GM10248 (cell line): ENCODE data around the gene TMEM63C.

Source experiments
- CTCF ChIA-PET: fragments of 300-600 bp; sonication (Branson Sonifier 250); formaldehyde crosslinking; extraction: SDS; loops from one replicate; lab custom pipeline; 2021; ENCODE audit warnings: antibody characterized with exemption; lab: Yijun Ruan, JAX
- POLR2A ChIA-PET: fragments of 350-650 bp; sonication (Branson Sonifier 250); formaldehyde crosslinking; extraction: SDS; loops from one replicate; lab custom pipeline; 2020; ENCODE audit warnings: antibody characterized with exemption; lab: Yijun Ruan, JAX
- DNase-seq: peaks from one replicate; pipeline ENCODE4 v3.0.0; 2012; ENCODE audit errors: extremely low spot score
- CTCF ChIP-seq: IDR thresholded peaks from 2 replicates; pipeline ENCODE4 v1.5.1; 2012; ENCODE audit warnings: mild to moderate bottlenecking, low read depth; ENCODE audit errors: extremely low read depth, missing control alignments, control extremely low read depth

TMEM63C gene

GRCh38 chr14:77242752-77243151 is 61.2 kb downstream of the TMEM63C start:
- CTCF ChIA-PET: no interaction called here
- TF ChIP-seq CTCF: no peak
- no peak for DNase-seq
- POLR2A ChIA-PET: no interaction called here

GRCh38 chr14:77243853-77244252 is 62.3 kb downstream of the TMEM63C start:
- ChIA-PET POLR2A (no interaction called here), CTCF (no interaction called here)
- TF ChIP-seq CTCF: no peak
- peak; percentile 51 for DNase-seq

GRCh38 chr14:77245820-77246219 is 64.2 kb downstream of the TMEM63C start:
- TF ChIP-seq CTCF: no peak
- ChIA-PET POLR2A (no interaction called here), CTCF (interaction anchor here (1.1 kb wide), 1 partner anchor 95 kb away, joined by 4 read pairs; no protein-coding TSS in a partner anchor)
- no peak for DNase-seq

GRCh38 chr14:77246784-77247183 is 65.2 kb downstream of the TMEM63C start:
- CTCF ChIA-PET: interaction anchor here (1.1 kb wide), 1 partner anchor 95 kb away, joined by 4 read pairs; no protein-coding TSS in a partner anchor
- TF ChIP-seq CTCF: no peak
- POLR2A ChIA-PET: no interaction called here

GRCh38 chr14:77248666-77249065 is 67.1 kb downstream of the TMEM63C start:
- CTCF ChIA-PET: interaction anchor here (2.0 kb wide), 1 partner anchor 67 kb away, joined by 6 read pairs; no protein-coding TSS in a partner anchor
- POLR2A ChIA-PET: no interaction called here
- no peak for TF ChIP-seq CTCF
- DNase-seq: no peak

More at GRCh38 chr14:77246784-77247183, 65.2 kb downstream of the TMEM63C start:
- DNase-seq: no peak

GRCh38 chr14:77249286-77249685 is 67.7 kb downstream of the TMEM63C start:
- POLR2A ChIA-PET: no interaction called here
- TF ChIP-seq CTCF: no peak
- CTCF ChIA-PET: interaction anchor here (2.0 kb wide), 1 partner anchor 67 kb away, joined by 6 read pairs; no protein-coding TSS in a partner anchor

GRCh38 chr14:77250927-77251326 is 69.3 kb downstream of the TMEM63C start:
- TF ChIP-seq CTCF: no peak
- CTCF ChIA-PET: interaction anchor here (2.0 kb wide), 1 partner anchor 65 kb away, joined by 6 read pairs; no protein-coding TSS in a partner anchor
- POLR2A ChIA-PET: no interaction called here
- DNase-seq: no peak

More at GRCh38 chr14:77249286-77249685, 67.7 kb downstream of the TMEM63C start:
- DNase-seq: no peak
